ENCODE measurements around the gene OTOP3. TPM values are rescaled to one million over a fixed set of nuclear protein-coding genes. Genes with fewer than 3 reads are reported as not detected.

The OTOP3 gene
- total RNA-seq, 1 experiment from 2014 or later: not detected

DNA sequence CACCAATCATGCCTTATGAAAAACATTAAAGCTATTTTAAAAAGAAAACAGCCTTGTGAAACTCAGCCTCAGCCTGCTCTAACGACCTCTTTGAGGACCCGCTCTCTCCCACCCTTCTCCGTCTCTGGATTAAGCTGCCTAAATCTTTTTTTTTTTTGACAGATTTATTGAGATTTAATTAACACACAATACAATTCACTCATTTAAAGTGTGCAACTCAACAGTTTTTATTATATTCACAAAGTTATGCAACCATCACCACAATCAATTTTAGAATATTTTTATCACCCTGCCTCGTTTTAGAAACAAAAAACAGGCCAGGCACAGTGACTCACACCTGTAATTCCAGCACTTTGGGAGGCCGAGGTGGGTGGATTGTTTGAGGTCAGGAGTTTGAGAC is 60.1 kb downstream of the OTOP3 start:
- ChIA-PET POLR2A (no interaction called here), CTCF (interaction anchor here (1.7 kb wide), 1 partner anchor 17 kb away, joined by 4 read pairs; the partner anchor contains the start of gene MRPL58)
- Histone ChIP-seq H3K4me1 (peaks cover 43% of the 10 kb centered on the region), H3K9me3 (no peaks in the 10 kb centered on the region), H3K4me3 (ENCODE audit: low read depth, low read length) (no peak overlapping the region), H3K27me3 (replicated peaks; ENCODE audit: control insufficient read depth, insufficient read depth, low read length) (no peaks in the 10 kb centered on the region), H3K36me3 (ENCODE audit: control insufficient read depth, insufficient read depth, low read length) (peaks cover 5% of the 10 kb centered on the region)
- Mint-ChIP-seq H3K4me3 (ENCODE audit: unreplicated experiment) (no peak overlapping the region), H3K27ac (ENCODE audit: unreplicated experiment) (peak overlapping the region; percentile 75), H3K27me3 (ENCODE audit: insufficient read depth, unreplicated experiment) (no peaks in the 10 kb centered on the region), H3K9me3 (ENCODE audit: unreplicated experiment) (no peaks in the 10 kb centered on the region), H3K4me1 (ENCODE audit: low read depth, unreplicated experiment) (peaks cover 32% of the 10 kb centered on the region), H3K36me3 (ENCODE audit: insufficient read depth, unreplicated experiment) (peaks cover 36% of the 10 kb centered on the region)
- BruUV-seq (replicated peaks): no TSS peak
- TF ChIP-seq, protein P1, sequence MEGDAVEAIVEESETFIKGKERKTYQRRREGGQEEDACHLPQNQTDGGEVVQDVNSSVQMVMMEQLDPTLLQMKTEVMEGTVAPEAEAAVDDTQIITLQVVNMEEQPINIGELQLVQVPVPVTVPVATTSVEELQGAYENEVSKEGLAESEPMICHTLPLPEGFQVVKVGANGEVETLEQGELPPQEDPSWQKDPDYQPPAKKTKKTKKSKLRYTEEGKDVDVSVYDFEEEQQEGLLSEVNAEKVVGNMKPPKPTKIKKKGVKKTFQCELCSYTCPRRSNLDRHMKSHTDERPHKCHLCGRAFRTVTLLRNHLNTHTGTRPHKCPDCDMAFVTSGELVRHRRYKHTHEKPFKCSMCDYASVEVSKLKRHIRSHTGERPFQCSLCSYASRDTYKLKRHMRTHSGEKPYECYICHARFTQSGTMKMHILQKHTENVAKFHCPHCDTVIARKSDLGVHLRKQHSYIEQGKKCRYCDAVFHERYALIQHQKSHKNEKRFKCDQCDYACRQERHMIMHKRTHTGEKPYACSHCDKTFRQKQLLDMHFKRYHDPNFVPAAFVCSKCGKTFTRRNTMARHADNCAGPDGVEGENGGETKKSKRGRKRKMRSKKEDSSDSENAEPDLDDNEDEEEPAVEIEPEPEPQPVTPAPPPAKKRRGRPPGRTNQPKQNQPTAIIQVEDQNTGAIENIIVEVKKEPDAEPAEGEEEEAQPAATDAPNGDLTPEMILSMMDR (IDR thresholded peaks at IDR 0.05; ENCODE audit: insufficient read depth in 1 of 2, low read depth in 1 of 2, low read length in 1 of 2, severe bottlenecking in 1 of 2, unreplicated experiment in 1 of 2): no peak
- no peak for DNase-seq
- intact Hi-C loops (cut with micrococcal nuclease; ENCODE audit: unreplicated experiment): no loop called here

DNA sequence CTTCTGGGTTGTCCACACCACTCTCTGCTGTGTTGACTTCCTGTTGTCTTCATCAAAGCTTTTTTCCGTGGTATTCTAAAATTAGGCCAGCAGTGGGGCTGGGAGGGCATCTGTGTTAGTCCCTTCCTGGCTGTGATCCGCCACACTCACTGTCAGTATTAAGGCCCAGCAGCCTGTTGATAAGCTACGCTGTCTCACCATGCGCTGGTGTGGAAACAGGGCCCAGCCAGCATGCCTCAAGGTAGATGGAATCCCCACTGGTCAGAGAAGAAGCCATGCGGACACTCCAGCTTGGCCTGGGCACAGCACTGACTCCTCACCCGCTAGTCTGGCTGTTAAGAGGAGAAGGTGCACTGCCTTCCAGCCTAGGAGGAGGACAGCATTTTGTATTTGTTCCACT is 63.1 kb downstream of the OTOP3 start:
- Histone ChIP-seq H3K9me3 (no peaks in the 10 kb centered on the region), H3K36me3 (ENCODE audit: control insufficient read depth, insufficient read depth, low read length) (peaks cover 2% of the 10 kb centered on the region), H3K4me3 (ENCODE audit: low read depth, low read length) (no peak overlapping the region), H3K4me1 (peaks cover 14% of the 10 kb centered on the region), H3K27me3 (replicated peaks; ENCODE audit: control insufficient read depth, insufficient read depth, low read length) (no peaks in the 10 kb centered on the region)
- no TSS peak for BruUV-seq (replicated peaks)
- H3K27ac Mint-ChIP-seq (ENCODE audit: unreplicated experiment): no peak overlapping the region
- POLR2A ChIA-PET: interaction anchor here (1.7 kb wide), 1 partner anchor 14 kb away, joined by 7 read pairs; the partner anchor contains the start of gene MRPL58
- H3K4me1 Mint-ChIP-seq (ENCODE audit: low read depth, unreplicated experiment): peaks cover 9% of the 10 kb centered on the region
- no peaks in the 10 kb centered on the region for H3K9me3 Mint-ChIP-seq (ENCODE audit: unreplicated experiment)
- DNase-seq: no peak
- intact Hi-C loops (cut with micrococcal nuclease; ENCODE audit: unreplicated experiment): no loop called here
- no peaks in the 10 kb centered on the region for H3K27me3 Mint-ChIP-seq (ENCODE audit: insufficient read depth, unreplicated experiment)
- peaks cover 51% of the 10 kb centered on the region for H3K36me3 Mint-ChIP-seq (ENCODE audit: insufficient read depth, unreplicated experiment)
- CTCF ChIA-PET: interaction anchor here (1.1 kb wide), 1 partner anchor 31 kb away, joined by 3 read pairs; no protein-coding TSS in a partner anchor
- TF ChIP-seq, protein P1 (IDR thresholded peaks at IDR 0.05; ENCODE audit: insufficient read depth in 1 of 2, low read depth in 1 of 2, low read length in 1 of 2, severe bottlenecking in 1 of 2, unreplicated experiment in 1 of 2): no peak
- H3K4me3 Mint-ChIP-seq (ENCODE audit: unreplicated experiment): no peak overlapping the region

DNA sequence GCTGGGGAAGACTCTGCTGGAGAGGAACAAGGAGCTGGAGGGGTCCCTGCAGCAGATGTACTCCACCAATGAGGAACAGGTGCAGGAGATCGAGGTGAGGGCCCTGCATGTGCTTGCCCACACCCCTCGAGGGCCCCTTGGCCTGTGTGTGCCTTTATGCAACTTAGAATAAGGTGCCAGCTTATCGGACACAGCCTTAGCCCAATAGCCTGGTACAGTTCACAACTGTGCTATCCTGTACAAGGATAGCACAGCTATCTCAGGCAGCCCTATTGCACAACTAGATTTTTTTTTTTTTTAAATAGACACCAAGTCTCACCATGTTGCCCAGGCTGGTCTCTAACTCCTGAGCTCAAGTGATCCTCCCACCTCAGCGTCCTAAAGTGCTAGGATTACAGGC is 63.8 kb downstream of the OTOP3 start:
- Histone ChIP-seq H3K4me1 (peaks cover 7% of the 10 kb centered on the region), H3K9me3 (no peaks in the 10 kb centered on the region), H3K27me3 (replicated peaks; ENCODE audit: control insufficient read depth, insufficient read depth, low read length) (no peaks in the 10 kb centered on the region), H3K4me3 (ENCODE audit: low read depth, low read length) (no peak overlapping the region), H3K36me3 (ENCODE audit: control insufficient read depth, insufficient read depth, low read length) (peaks cover 2% of the 10 kb centered on the region)
- TF ChIP-seq, protein P1 (IDR thresholded peaks at IDR 0.05; ENCODE audit: insufficient read depth in 1 of 2, low read depth in 1 of 2, low read length in 1 of 2, severe bottlenecking in 1 of 2, unreplicated experiment in 1 of 2): no peak
- Mint-ChIP-seq H3K27ac (ENCODE audit: unreplicated experiment) (no peak overlapping the region), H3K27me3 (ENCODE audit: insufficient read depth, unreplicated experiment) (no peaks in the 10 kb centered on the region), H3K4me3 (ENCODE audit: unreplicated experiment) (no peak overlapping the region), H3K4me1 (ENCODE audit: low read depth, unreplicated experiment) (peaks cover 1% of the 10 kb centered on the region), H3K36me3 (ENCODE audit: insufficient read depth, unreplicated experiment) (peaks cover 53% of the 10 kb centered on the region), H3K9me3 (ENCODE audit: unreplicated experiment) (no peaks in the 10 kb centered on the region)
- CTCF ChIA-PET: interaction anchor here (0.7 to 1.1 kb wide), 2 partner anchors 32 to 38 kb away, joined by 3 read pairs; no protein-coding TSS in a partner anchor
- no TSS peak for BruUV-seq (replicated peaks)
- intact Hi-C loops (cut with micrococcal nuclease; ENCODE audit: unreplicated experiment): no loop called here
- DNase-seq: no peak
- POLR2A ChIA-PET: interaction anchor here (1.7 kb wide), 1 partner anchor 13 kb away, joined by 7 read pairs; the partner anchor contains the start of gene MRPL58

Other genes with a start within 250 kb of the OTOP3 start
- gene CD300LF, start 223.0 kb upstream of the OTOP3 start, total RNA-seq (2022): 2.2 and 2.4 TPM in 2 replicates
- 12.3 and 14.8 TPM in 2 replicates for gene RAB37, start 198.6 kb upstream of the OTOP3 start, total RNA-seq (2022)
- 204 and 218 TPM in 2 replicates for gene NHERF1, start 187.3 kb upstream of the OTOP3 start, total RNA-seq (2022)
- 84.5 and 89.5 TPM in 2 replicates for gene NAT9, start 159.6 kb upstream of the OTOP3 start, total RNA-seq (2022)
- 4.8 and 5.2 TPM in 2 replicates for gene GRIN2C, start 76.0 kb upstream of the OTOP3 start, total RNA-seq (2022)
- 19.0 and 20.6 TPM in 2 replicates for gene FDXR, start 62.9 kb upstream of the OTOP3 start, total RNA-seq (2022)
- 2.6 and 3.1 TPM in 2 replicates for gene FADS6, start 42.3 kb upstream of the OTOP3 start, total RNA-seq (2022)
- gene USH1G, start 12.6 kb upstream of the OTOP3 start, total RNA-seq (2022): 0.48 and 0.77 TPM in 2 replicates
- gene OTOP2, start 11.6 kb upstream of the OTOP3 start, total RNA-seq (2022): not detected in 2 replicates
- 29.8 and 30.4 TPM in 2 replicates for gene HID1, start 36.9 kb downstream of the OTOP3 start, total RNA-seq (2022)
- 30.9 and 31.6 TPM in 2 replicates for gene CDR2L, start 51.7 kb downstream of the OTOP3 start, total RNA-seq (2022)
- 61.0 and 61.8 TPM in 2 replicates for gene MRPL58, start 76.8 kb downstream of the OTOP3 start, total RNA-seq (2022)
- gene ATP5PD, start 111.1 kb downstream of the OTOP3 start, total RNA-seq (2022): 316 and 326 TPM in 2 replicates
- gene KCTD2, start 111.3 kb downstream of the OTOP3 start, total RNA-seq (2022): 27.9 and 28.8 TPM in 2 replicates
- 27.7 and 33.8 TPM in 2 replicates for gene SLC16A5, start 152.1 kb downstream of the OTOP3 start, total RNA-seq (2022)
- gene ARMC7, start 174.1 kb downstream of the OTOP3 start, total RNA-seq (2022): 23.6 and 26.0 TPM in 2 replicates
- 59.3 and 68.4 TPM in 2 replicates for gene NT5C, start 195.8 kb downstream of the OTOP3 start, total RNA-seq (2022)
- gene JPT1, start 218.6 kb downstream of the OTOP3 start, total RNA-seq (2022): 210 and 244 TPM in 2 replicates
- gene SUMO2, start 247.1 kb downstream of the OTOP3 start, total RNA-seq (2022): 675 and 693 TPM in 2 replicates

All from Caco-2 (cell line).